Endothelial cell of umbilical vein (primary cell): ENCODE data around the gene PCDH9. TPM values are rescaled to one million over a fixed set of nuclear protein-coding genes. Genes with fewer than 3 reads are reported as not detected.

ENCODE experiments used
- BruUV-seq: library from RNA; stranded (reverse); fragments of 400-500 nt; replicated peaks from 2 replicates; lab custom pipeline; 2021; lab: Mats Ljungman, UMichigan
- CTCF ChIA-PET: fragments of 300-600, 350-600 bp; sonication (Branson Sonifier 250); formaldehyde crosslinking; loops from one replicate; lab custom pipeline; 2021; ENCODE audit warnings: antibody characterized with exemption, inconsistent platforms; lab: Charles Lee
- POLR2A ChIA-PET: fragments of 300-600, 350-600 bp; sonication (Branson Sonifier 250); formaldehyde crosslinking; loops from one replicate; lab custom pipeline; 2021; ENCODE audit warnings: antibody characterized with exemption, inconsistent platforms; lab: Charles Lee
- DNase-seq: peaks from one replicate; pipeline ENCODE4 v3.0.0-alpha.2; 2011; ENCODE audit warnings: low read depth, low spot score
- FAIRE-seq: peaks from 2 replicates; lab custom pipeline; 2011; peaks lifted over from hg19 to GRCh38; lab: Jason Lieb, UNC
- H2AFZ ChIP-seq: 2 replicates; pipeline ENCODE4 v1.6.0; 2012; ENCODE audit warnings: low read depth, low read length, control low read depth, inconsistent platforms
- H3K27ac ChIP-seq: 2 replicates; pipeline ENCODE4 v1.5.1; 2011; ENCODE audit warnings: low read depth, mild to moderate bottlenecking, control low read depth, low read length, moderate library complexity; ENCODE audit not compliant: insufficient read depth
- H3K27me3 ChIP-seq, 2 experiments: 2 replicates each; pipeline versions ENCODE4 v1.6.0 to v1.6.1; 2011; ENCODE audit warnings: low read length in 2 of 2, mixed read lengths in 1 of 2; ENCODE audit not compliant: control insufficient read depth in 2 of 2, insufficient read depth in 2 of 2
- H3K36me3 ChIP-seq, 2 experiments: 2 replicates in 1 of 2; 3 replicates in 1 of 2; pipeline ENCODE4 v1.5.1; 2011; ENCODE audit warnings: low read length in 2 of 2, mild to moderate bottlenecking in 1 of 2, moderate library complexity in 1 of 2; ENCODE audit not compliant: control insufficient read depth in 2 of 2, insufficient read depth in 2 of 2; ENCODE audit errors: extremely low read depth in 1 of 2
- H3K4me1 ChIP-seq: 3 replicates; pipeline ENCODE4 v1.5.1; 2011; ENCODE audit warnings: mild to moderate bottlenecking, low read length; ENCODE audit not compliant: control insufficient read depth, insufficient read depth; ENCODE audit errors: extremely low read depth
- H3K4me2 ChIP-seq: 2 replicates; pipeline ENCODE4 v1.6.1; 2011; ENCODE audit warnings: low read length, control low read depth, mixed read lengths; ENCODE audit not compliant: insufficient read depth
- H3K4me3 ChIP-seq, 3 experiments: fragments of 200-600 bp in 1 of 3; sonication (generic), shearing (Covaris generic) in 1 of 3; replicated peaks in 1 of 3; 2 replicates each; pipeline ENCODE4 v1.5.1; 2011 to 2016; ENCODE audit warnings: control low read depth in 3 of 3, low read length in 3 of 3, mild to moderate bottlenecking in 2 of 3, inconsistent platforms in 1 of 3, low read depth in 1 of 3, moderate library complexity in 1 of 3; ENCODE audit not compliant: insufficient read depth in 1 of 3
- H3K79me2 ChIP-seq: 2 replicates; pipeline ENCODE4 v1.6.0; 2012; ENCODE audit warnings: low read length, inconsistent platforms; ENCODE audit not compliant: control insufficient read depth, insufficient read depth
- H3K9ac ChIP-seq: replicated peaks from 2 replicates; pipeline ENCODE3; 2011; ENCODE audit warnings: low read length, control low read depth; ENCODE audit not compliant: insufficient read depth; ENCODE audit errors: extremely low read depth
- H3K9me1 ChIP-seq: replicated peaks from 3 replicates; pipeline ENCODE4 v1.6.0; 2011; ENCODE audit warnings: mild to moderate bottlenecking, low read length; ENCODE audit not compliant: control insufficient read depth, insufficient read depth; ENCODE audit errors: extremely low read depth
- H3K9me3 ChIP-seq: replicated peaks from 2 replicates; pipeline ENCODE4 v1.5.1; 2012; ENCODE audit warnings: low read length, inconsistent platforms; ENCODE audit not compliant: control insufficient read depth, insufficient read depth
- H4K20me1 ChIP-seq: replicated peaks from 2 replicates; pipeline ENCODE3; 2011; ENCODE audit warnings: mild to moderate bottlenecking, low read length; ENCODE audit not compliant: control insufficient read depth, insufficient read depth; ENCODE audit errors: extremely low read depth
- EZH2 ChIP-seq: IDR thresholded peaks from 2 replicates; pipeline ENCODE4 v1.6.1; 2012; ENCODE audit warnings: borderline replicate concordance, low read depth, mild to moderate bottlenecking, moderate library complexity, low read length, inconsistent platforms; ENCODE audit not compliant: severe bottlenecking
- FOS ChIP-seq: IDR thresholded peaks from 2 replicates; pipeline ENCODE4 v1.6.1; 2011; ENCODE audit warnings: mild to moderate bottlenecking, low read length, moderate library complexity, borderline replicate concordance; ENCODE audit not compliant: insufficient read depth
- GATA2 ChIP-seq: IDR thresholded peaks from 2 replicates; pipeline ENCODE4 v1.7.0; 2011; ENCODE audit warnings: low read depth, mild to moderate bottlenecking, moderate library complexity, mixed read lengths, low read length; ENCODE audit not compliant: insufficient read length, insufficient read depth
- JUN ChIP-seq: IDR thresholded peaks from 2 replicates; pipeline ENCODE4 v1.6.1; 2011; ENCODE audit warnings: borderline replicate concordance, low read depth; ENCODE audit not compliant: insufficient read length, insufficient read depth
- MYC ChIP-seq: IDR thresholded peaks from one replicate; pipeline ENCODE4 v1.6.1; 2011; ENCODE audit warnings: mild to moderate bottlenecking, low read depth, low read length
- POLR2A ChIP-seq: IDR thresholded peaks from 2 replicates; pipeline ENCODE4 v1.6.1; 2012; ENCODE audit warnings: low read depth, mild to moderate bottlenecking, control low read depth, low read length
- POLR2AphosphoS5 ChIP-seq: IDR thresholded peaks from 2 replicates; pipeline ENCODE4 v1.6.1; 2012; ENCODE audit warnings: low read depth, mild to moderate bottlenecking, control low read depth, low read length, moderate library complexity; ENCODE audit not compliant: insufficient read depth
- dilution Hi-C: fragments of 300-500 bp; cut with MboI; formaldehyde crosslinking; loops from one replicate; pipeline ENCODE4 v1.15.0; 2019; ENCODE audit warnings: low sequenced_read_pairs; ENCODE audit not compliant: extremely low pct_ligation_motif_present
- intact Hi-C: fragments of 100-400 bp; cut with micrococcal nuclease; formaldehyde crosslinking; loops from one replicate; pipeline ENCODE4 v1.10.0; 2022
- polyA plus RNA-seq, 4 experiments: library from polyadenylated mRNA; depleted of rRNA in 3 of 4; stranded (reverse) in 3 of 4; unstranded in 1 of 4; fragments of >200 nt; gene quantifications; 2 replicates each; pipeline versions ENCODE4 v1.2.1 to v1.2.3, GENCODE V29; 2011 to 2012; ENCODE audit warnings: missing spikeins in 1 of 4
- total RNA-seq: library from RNA; stranded (reverse); gene quantifications from 2 replicates; pipeline ENCODE4 v1.2.3, GENCODE V29; 2021
- TF ChIP-seq, protein P1 (sequence below): IDR thresholded peaks from 2 replicates; pipeline ENCODE4 v1.6.1; 2011; ENCODE audit not compliant: insufficient read depth, insufficient read length
- TF ChIP-seq, protein P2 (sequence below), 2 donors: IDR thresholded peaks; 1 replicate in 1 of 2; 2 replicates in 1 of 2; pipeline ENCODE4 v1.5.1; 2011; ENCODE audit warnings: low read length in 2 of 2, mild to moderate bottlenecking in 2 of 2, moderate library complexity in 2 of 2, control low read depth in 1 of 2, inconsistent platforms in 1 of 2, low read depth in 1 of 2; ENCODE audit not compliant: insufficient read depth in 1 of 2; ENCODE audit errors: extremely low read depth in 1 of 2

PCDH9 gene
- total and polyA plus RNA-seq, 2 donors (not counting 3 experiments of a cell fraction or from before 2014, with no cell fraction given), result 1.1 to 5.2 TPM

DNA sequence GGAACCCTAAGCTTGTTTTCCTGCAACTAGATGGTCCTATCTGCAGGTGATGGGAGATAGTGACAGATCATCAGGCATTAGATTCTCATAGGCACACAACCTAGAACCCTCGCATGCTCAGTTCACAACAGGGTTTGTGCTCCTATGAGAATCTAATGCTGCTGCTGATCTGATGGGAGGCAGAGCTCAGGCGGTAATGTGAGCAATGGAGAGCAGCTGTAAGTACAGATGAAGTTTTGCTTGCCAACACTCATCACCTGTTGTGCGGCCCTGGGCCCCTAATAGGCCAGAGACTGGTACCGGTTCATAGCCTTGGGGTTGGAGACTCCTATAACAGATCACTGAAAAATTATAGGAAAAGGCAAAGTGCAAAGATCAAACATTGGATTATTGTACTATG lies 267.2 kb downstream of the PCDH9 start:
- ChIA-PET POLR2A (no interaction called here), CTCF (no interaction called here)
- Histone ChIP-seq H3K4me3 (no peak overlapping the region), H3K4me2 (no peak overlapping the region), H3K9me1 (no peaks in the 10 kb centered on the region), H3K9ac (no peak overlapping the region), H3K27me3 (no peaks in the 10 kb centered on the region), H3K27ac (no peak overlapping the region), H3K79me2 (no peaks in the 10 kb centered on the region), H3K9me3 (no peaks in the 10 kb centered on the region), H2AFZ (no peak overlapping the region), H3K36me3 (no peaks in the 10 kb centered on the region), H3K4me1 (peaks cover 5% of the 10 kb centered on the region), H4K20me1 (no peaks in the 10 kb centered on the region)
- intact Hi-C loops (no loop called here), dilution Hi-C loops (no loop called here)
- no TSS peak for BruUV-seq
- DNase-seq (no peak), FAIRE-seq (no peak)
- TF ChIP-seq MYC (no peak), POLR2AphosphoS5 (no peak), EZH2 (no peak), JUN (no peak), FOS (no peak), GATA2 (no peak), POLR2A (no peak)
- TF ChIP-seq, protein P1, sequence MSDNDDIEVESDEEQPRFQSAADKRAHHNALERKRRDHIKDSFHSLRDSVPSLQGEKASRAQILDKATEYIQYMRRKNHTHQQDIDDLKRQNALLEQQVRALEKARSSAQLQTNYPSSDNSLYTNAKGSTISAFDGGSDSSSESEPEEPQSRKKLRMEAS, result no peak
- TF ChIP-seq, protein P2, sequence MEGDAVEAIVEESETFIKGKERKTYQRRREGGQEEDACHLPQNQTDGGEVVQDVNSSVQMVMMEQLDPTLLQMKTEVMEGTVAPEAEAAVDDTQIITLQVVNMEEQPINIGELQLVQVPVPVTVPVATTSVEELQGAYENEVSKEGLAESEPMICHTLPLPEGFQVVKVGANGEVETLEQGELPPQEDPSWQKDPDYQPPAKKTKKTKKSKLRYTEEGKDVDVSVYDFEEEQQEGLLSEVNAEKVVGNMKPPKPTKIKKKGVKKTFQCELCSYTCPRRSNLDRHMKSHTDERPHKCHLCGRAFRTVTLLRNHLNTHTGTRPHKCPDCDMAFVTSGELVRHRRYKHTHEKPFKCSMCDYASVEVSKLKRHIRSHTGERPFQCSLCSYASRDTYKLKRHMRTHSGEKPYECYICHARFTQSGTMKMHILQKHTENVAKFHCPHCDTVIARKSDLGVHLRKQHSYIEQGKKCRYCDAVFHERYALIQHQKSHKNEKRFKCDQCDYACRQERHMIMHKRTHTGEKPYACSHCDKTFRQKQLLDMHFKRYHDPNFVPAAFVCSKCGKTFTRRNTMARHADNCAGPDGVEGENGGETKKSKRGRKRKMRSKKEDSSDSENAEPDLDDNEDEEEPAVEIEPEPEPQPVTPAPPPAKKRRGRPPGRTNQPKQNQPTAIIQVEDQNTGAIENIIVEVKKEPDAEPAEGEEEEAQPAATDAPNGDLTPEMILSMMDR (IDR thresholded peaks at IDR 0.05; ENCODE audit: extremely low read depth in 1 of 2, insufficient read depth in 1 of 2, low read depth in 1 of 2, low read length in 2 of 2), result no peak
